ENCODE data around the gene CGNL1.

CGNL1 gene

DNA sequence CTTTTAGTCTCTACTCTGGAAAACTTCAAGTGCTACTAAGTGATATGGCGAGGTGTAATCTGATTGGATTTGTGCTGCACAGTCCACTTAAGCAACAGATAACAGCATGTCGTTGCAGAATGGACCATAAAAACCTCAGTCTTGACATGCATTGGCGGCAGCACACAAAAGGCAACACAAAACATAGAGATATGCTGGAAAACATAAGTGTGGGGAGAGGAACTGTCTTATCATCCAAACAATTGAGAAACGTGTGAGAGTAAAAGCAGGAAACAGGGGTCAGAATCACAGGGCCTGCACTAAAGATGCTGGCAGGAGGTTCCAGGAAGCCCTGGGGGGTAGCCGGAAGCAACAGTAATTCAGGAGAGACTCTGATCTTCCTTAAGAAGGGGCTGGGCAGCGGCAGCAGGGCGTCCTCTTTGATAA is 82.1 kb downstream of the CGNL1 start:
- TF ChIP-seq, protein P1, sequence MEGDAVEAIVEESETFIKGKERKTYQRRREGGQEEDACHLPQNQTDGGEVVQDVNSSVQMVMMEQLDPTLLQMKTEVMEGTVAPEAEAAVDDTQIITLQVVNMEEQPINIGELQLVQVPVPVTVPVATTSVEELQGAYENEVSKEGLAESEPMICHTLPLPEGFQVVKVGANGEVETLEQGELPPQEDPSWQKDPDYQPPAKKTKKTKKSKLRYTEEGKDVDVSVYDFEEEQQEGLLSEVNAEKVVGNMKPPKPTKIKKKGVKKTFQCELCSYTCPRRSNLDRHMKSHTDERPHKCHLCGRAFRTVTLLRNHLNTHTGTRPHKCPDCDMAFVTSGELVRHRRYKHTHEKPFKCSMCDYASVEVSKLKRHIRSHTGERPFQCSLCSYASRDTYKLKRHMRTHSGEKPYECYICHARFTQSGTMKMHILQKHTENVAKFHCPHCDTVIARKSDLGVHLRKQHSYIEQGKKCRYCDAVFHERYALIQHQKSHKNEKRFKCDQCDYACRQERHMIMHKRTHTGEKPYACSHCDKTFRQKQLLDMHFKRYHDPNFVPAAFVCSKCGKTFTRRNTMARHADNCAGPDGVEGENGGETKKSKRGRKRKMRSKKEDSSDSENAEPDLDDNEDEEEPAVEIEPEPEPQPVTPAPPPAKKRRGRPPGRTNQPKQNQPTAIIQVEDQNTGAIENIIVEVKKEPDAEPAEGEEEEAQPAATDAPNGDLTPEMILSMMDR (conservative IDR thresholded peaks at IDR 0.05; ENCODE audit: control insufficient read depth, insufficient read depth, low read depth, low read length), result no peak
- no peak for DNase-seq (ENCODE audit: low read depth)
- H3K4me3 ChIP-seq (ENCODE audit: control insufficient read depth, low read depth, low read length), result no peak overlapping the region

DNA sequence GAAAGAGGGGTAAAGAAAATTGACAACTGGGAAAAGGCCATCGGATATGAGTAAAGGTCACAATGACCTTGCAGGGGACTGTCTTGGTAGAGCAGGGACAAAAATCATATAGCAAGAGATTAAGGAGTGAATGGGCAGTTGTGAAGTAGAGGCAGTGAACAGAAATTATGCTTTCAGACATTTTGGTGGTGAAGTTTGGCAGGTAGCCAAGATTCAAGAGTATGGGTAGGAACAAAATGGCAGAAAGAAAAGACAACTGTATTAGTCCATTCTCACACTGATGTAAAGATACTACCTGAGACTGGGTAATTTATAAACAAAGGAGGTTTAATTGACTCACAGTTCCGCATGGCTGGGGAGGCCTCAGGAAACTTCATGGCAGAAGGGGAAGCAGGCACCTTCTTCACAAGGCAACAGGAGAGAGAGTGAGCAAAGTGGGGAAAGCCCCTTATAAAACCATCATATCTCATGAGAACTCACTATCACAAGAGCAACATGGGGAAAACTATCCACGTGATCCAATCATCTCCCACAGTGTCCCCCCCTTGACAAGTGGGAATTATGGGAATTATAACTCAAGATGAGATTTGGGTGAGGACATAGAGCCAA is 84.0 kb downstream of the CGNL1 start:
- no peak for DNase-seq (ENCODE audit: low read depth)
- H3K4me3 ChIP-seq (ENCODE audit: control insufficient read depth, low read depth, low read length), result no peak overlapping the region
- TF ChIP-seq, protein P1 (conservative IDR thresholded peaks at IDR 0.05; ENCODE audit: control insufficient read depth, insufficient read depth, low read depth, low read length), result no peak

DNA sequence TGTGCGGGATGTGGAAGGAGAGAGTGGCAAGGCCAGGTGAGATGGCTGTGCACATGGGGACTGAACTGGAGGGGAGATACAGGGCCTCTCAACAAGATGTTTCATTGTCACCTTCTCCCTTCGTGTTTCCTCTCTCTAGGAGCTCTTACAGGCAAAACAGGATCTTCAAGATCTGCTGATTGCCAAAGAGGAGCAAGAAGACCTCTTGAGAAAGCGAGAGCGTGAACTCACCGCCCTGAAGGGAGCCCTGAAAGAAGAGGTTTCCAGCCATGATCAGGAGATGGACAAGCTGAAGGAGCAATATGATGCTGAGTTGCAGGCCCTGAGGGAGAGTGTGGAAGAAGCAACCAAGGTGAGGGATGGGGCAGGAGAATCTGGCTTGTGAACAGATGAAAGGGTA is 85.2 kb downstream of the CGNL1 start:
- TF ChIP-seq, protein P1 (conservative IDR thresholded peaks at IDR 0.05; ENCODE audit: control insufficient read depth, insufficient read depth, low read depth, low read length), result no peak
- H3K4me3 ChIP-seq (ENCODE audit: control insufficient read depth, low read depth, low read length), result no peak overlapping the region
- DNase-seq (ENCODE audit: low read depth), result no peak

DNA sequence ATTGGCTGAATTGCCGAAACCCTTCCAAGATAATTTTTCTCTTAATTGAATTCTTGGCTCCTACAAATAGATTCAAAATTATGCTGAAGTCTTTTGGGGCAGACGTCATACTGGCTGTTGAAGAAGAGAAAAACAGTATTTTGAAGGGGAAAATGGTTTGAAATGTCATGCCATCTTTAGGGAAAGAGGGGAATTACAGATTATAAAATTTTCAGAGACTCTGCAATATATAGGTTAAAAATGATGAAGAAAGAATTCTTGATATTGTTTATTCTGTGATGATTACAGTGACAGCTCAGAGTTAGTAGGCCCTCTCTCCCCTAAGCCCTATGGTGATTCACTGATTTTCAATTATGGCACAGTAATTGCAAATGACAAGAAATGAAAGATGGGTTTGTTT is 86.1 kb downstream of the CGNL1 start:
- DNase-seq (ENCODE audit: low read depth), result peak; percentile 22
- TF ChIP-seq, protein P1 (conservative IDR thresholded peaks at IDR 0.05; ENCODE audit: control insufficient read depth, insufficient read depth, low read depth, low read length), result peak; percentile 26
- no peak overlapping the region for H3K4me3 ChIP-seq (ENCODE audit: control insufficient read depth, low read depth, low read length)

DNA sequence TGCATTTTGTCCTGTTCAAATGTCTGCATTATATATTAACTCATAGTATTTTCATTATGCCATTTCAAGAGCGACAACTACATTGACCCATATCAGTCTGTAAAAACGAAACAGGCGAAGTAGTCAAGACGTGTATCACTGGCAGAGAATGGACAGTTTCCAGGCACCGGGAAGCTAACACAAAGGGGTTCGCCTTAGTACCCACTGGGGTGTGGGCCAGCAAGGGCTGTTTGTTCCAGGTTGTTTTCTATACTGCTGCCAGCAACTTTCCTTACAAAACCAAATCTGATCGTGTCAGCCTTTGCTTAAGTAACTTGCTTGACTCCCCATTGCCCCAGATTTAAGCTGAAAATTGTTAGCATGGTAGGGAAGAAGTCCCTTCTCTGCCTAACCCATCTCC is 87.1 kb downstream of the CGNL1 start:
- no peak for DNase-seq (ENCODE audit: low read depth)
- TF ChIP-seq, protein P1 (conservative IDR thresholded peaks at IDR 0.05; ENCODE audit: control insufficient read depth, insufficient read depth, low read depth, low read length), result no peak
- H3K4me3 ChIP-seq (ENCODE audit: control insufficient read depth, low read depth, low read length), result no peak overlapping the region

DNA sequence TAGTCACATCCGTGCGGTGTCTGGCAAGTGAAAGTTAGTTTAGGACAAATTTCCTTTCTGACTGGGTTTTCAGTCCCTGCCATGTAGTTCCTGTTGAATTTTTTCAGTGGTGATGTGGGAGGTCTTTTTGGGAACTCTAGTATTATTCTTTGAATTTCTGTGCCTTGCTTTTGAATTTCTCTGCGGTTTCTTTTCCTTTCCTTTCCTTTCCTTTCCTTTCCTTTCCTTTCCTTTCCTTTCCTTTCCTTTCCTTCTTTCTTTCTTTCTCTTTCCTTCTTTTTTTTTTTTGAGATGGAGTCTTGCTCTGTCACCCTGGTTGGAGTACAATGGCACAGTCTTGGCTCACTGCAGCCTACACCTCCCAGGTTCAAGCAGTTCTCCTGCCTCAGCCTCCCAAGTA is 88.2 kb downstream of the CGNL1 start:
- TF ChIP-seq, protein P1 (conservative IDR thresholded peaks at IDR 0.05; ENCODE audit: control insufficient read depth, insufficient read depth, low read depth, low read length), result no peak
- H3K4me3 ChIP-seq (ENCODE audit: control insufficient read depth, low read depth, low read length), result no peak overlapping the region
- no peak for DNase-seq (ENCODE audit: low read depth)

DNA sequence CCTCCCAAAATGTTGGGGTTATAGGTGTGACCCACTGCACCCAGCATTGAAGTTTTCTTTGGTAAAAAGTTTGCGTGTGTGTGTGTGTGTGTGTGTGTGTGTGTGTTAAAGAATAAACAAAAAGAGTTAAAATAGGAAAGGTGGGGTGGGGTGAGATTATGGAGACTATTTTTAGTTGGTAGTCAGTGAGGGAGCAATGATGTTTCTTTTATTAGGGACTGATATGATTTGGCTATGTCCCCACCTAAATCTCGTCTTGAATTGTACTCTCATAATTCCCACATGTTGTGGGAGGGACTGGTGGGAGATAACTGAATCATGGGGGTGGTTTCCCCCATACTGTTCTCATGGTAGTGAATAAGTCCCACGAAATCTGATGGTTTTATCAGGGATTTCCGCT is 92.2 kb downstream of the CGNL1 start:
- H3K4me3 ChIP-seq (ENCODE audit: control insufficient read depth, low read depth, low read length), result no peak overlapping the region
- TF ChIP-seq, protein P1 (conservative IDR thresholded peaks at IDR 0.05; ENCODE audit: control insufficient read depth, insufficient read depth, low read depth, low read length), result no peak
- DNase-seq (ENCODE audit: low read depth), result no peak
